Left hindlimb (tissue), 1 donor: ENCODE data around the gene GOLGA6L9.
"Not testable (repeated sequence)": the region's sequence is repeated elsewhere in the genome, so short reads cannot be mapped to it uniquely, and the experiment has no call there.

Source experiments
- DNase-seq: peaks from one replicate; pipeline ENCODE4 v3.0.0-alpha.2; 2018

The GOLGA6L9 gene, protein sequence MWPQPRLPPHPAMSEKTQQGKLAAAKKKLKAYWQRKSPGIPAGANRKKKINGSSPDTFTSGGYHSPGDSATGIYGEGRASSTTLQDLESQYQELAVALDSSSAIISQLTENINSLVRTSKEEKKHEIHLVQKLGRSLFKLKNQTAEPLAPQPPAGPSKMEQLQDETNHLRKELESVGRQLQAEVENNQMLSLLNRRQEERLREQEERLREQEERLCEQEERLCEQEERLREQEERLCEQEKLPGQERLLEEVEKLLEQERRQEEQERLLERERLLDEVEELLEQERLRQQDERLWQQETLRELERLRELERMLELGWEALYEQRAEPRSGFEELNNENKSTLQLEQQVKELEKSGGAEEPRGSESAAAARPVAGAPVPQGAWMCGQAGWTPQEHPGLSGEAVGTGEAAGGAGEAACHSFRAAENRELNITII

DNA sequence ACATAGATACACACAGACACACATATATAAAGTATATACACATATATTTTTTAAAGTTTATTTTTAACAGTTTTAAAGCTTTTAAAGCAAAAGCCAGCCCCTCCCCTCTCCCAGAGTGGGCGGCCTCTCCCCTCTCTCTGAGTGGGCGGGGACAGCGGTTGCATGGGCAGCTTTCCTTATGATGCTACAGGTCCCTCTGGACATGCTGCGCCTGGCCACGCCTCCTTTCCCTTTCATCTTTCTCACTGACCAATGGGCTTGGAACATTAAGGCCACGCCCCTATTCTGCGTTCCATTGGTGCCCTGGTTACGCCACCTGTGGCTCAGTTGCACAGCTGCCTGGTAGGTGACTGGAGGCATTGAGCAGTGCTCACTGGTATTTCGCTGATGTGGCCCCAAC is at the start of gene GOLGA6L9:
TSS of gene GOLGA6L9 (plus strand) at position 124 of the 400 bp plus-strand sequence. CDS start at position 388, 264 bp downstream.
- not testable (repeated sequence) for DNase-seq

DNA sequence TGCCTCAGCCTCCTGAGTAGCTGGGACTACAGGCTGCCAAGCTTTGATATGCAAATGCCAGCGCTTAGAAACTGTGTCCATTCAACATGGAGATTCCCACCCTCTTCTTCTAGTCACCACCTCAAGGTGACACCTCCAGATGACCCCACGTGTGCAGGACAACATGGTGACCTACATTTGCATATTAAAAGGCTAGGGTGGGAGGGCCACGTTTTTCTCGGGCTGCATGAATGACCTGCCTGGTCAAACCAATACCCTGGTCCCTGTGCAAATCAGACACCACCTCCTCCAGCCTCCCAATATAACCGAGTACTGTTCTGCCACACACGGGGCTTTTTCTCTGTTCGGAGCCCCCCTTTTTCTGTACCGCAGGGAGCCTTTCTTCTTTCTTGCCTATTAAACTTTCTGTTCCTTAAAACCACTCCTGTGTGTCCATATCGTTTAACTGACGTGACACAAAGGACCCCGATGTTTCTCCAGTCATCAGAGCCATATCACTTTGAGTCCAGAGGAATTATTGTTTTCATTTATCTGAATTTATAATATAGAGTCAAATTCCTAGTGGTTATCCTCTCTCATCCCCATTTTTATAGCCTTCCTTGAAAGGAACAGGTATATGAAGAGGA is 48.2 kb upstream of the GOLGA6L9 start:
- not testable (repeated sequence) for DNase-seq

DNA sequence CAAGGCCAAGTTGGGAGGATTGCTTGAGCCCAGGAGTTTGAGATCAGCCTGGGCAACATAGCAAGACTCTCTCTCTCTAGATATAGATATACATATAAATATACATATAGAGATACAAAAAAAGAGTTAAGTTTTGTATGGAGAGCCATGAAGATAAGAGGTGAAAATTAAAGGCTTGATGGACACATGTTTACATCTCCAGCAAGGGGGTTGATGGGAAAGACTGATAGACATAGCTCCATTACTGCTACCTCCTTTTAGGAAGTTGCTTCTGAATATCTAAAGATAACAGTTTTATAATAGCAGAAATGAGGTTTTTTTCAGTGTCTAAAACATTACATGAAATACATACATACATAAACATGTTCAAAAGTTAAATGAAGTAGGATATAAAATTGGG is 42.4 kb upstream of the GOLGA6L9 start:
- DNase-seq = not testable (repeated sequence)

DNA sequence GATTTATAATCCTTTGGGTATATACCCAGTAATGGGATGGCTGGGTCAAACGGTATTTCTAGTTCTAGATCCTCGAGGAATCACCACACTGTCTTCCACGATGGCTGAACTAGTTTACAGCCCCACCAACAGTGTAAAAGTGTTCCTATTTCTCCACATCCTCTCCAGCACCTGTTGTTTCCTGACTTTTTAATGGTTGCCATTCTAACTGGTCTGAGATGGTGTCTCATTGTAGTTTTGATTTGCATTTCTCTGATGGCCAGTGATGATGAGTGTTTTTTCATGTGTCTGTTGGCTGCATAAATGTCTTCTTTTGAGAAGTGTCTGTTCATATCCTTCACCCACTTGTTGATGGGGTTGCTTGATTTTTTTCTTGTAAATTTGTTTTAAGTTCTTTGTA is 39.5 kb upstream of the GOLGA6L9 start:
- not testable (repeated sequence) for DNase-seq

DNA sequence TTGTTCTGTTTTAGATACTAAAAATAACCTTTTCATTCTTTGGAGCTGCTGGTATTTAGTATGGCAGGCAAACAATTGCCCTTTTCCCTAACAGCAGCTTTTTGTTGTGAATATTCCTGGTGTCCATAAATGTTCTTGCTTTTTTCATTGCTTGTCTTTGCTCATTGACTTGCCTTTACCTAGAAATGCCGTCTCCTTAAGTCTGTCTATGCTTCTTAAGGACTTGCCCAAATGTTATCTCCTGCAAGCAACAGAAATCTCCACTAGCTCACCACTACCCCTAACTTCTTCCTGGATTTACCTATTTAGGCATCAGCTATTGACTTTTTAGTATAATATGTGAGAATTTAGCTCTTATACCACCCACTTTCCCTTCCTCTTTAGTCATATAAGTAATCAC is 37.5 kb upstream of the GOLGA6L9 start:
- DNase-seq = not testable (repeated sequence)

DNA sequence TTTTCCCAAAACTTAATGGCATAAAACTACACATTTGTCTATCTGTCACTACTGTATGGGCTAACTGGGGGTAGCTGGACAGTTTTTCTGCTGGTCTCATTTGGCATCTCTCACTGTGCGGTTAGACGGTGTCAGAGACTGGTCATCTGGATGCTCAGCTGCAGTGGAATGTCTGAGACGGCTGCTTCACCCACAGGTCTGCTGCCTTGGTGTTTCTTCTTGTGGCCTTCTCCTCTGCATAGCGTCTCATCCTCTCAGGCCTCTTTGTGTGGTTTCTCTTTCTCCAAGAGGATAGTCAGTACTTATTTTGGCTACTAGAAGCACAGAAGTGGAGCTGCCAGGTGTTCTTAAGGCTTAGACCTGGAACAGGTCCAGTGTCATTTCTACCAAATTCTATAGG is 35.9 kb upstream of the GOLGA6L9 start:
- DNase-seq = no peak

DNA sequence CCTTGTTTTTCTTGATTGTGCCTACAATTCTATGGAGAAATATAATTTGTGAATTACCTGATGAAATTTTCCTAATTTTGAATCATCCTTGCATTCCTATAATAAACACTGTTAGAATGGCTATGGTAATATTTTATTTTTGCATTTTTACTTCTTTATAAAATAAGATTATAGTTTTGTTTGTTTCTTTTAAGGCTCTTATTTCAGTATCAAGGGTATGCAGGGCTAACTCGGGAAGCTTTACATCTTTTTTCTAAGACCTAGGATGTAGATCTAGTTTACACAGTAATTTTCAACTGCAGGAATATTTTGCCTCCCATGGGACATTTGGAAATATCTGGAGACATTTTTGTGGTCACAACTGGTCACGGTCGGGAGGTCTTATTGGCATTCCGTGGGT is 33.8 kb upstream of the GOLGA6L9 start:
- DNase-seq = not testable (repeated sequence)

DNA sequence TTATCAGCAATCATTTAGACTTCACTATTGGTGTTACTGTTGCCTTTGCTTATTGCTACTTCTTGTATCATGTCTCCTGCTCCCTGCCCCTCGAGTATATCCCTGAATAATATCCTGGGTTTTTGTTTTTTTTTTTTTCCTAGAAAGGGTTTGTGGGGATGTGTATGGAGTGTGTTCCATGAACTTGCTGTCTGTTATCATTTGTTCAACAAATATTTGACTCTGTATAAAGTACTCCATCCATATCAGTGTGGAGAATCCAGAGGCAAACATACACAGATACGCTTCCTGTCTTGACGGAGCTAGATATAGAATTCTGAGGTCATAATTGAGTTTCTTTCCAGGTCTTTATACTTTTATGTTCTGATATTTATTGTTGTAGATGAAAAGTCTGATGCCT is 31.8 kb upstream of the GOLGA6L9 start:
- DNase-seq = no peak

DNA sequence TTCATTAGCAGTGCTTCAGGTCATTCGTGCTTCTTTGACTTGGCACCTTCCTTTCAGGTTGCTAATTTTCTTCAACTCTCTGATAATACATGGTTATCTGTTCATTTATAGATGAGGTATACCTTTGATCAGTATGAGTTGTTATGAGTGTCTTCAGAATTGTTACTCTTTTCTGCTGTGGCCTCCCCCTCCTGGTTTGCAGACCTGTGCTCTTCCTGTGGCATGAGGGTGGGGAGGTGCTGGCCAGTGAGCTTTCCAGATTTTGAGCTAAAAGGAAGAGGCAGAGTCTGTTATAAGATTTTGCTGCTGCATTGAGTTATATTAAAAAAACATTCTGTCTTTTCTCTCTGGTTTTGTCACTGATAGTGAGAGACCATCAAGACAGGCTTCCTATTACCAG is 30.8 kb upstream of the GOLGA6L9 start:
- no peak for DNase-seq

DNA sequence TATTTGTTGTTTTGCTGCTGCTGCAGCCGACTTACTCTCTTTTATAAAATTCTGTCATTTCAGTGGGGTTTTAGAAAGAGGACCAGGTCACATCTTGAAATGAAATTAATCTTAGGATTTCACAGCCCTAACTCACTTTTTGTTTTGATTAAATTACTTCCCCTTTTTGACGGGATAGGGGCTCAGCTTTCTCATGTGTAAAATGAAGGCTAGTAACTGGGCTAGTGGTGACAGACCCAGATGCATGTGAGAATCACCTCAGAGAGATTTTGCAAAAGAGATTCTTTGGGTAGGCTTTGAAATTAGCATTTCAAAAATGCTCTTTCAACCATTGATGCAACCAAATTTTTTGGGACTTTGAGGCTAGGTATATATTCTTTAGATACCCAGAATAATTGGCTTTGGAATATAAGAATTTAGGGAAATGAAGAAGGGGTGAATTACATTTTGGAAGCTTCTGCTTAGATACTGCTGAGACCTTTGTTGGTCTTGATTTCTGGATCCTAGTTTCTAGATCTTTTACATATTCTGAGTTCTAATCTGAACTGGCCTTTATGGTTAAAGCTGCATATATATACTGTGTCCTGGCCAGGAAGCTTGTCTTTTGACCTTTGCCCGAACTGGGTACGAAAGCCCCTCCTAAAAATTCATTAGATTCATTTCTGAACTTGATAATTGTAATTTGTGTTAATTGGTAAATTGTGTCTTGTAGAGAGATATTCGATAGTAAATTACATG is 30.1 kb upstream of the GOLGA6L9 start:
- not testable (repeated sequence) for DNase-seq

DNA sequence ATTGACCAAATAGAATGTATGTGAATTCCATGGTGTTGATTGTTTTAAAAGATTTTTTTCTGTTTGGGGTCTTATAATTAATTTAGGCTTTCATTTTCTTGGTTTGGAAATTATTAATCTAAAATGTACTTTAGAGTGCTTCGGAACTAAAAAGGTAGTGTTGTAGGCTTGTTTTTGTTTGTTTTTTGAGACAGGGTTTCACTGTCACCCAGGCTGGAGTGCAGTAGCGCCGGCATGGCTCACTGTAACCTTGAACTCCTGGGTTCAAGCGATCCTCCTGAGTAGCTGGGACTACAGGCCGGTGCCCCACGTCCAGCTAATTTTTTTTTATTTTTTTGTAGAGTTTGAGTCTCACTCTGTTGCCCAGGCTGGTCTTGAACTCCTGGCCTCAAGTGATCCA is 27.7 kb upstream of the GOLGA6L9 start:
- not testable (repeated sequence) for DNase-seq

DNA sequence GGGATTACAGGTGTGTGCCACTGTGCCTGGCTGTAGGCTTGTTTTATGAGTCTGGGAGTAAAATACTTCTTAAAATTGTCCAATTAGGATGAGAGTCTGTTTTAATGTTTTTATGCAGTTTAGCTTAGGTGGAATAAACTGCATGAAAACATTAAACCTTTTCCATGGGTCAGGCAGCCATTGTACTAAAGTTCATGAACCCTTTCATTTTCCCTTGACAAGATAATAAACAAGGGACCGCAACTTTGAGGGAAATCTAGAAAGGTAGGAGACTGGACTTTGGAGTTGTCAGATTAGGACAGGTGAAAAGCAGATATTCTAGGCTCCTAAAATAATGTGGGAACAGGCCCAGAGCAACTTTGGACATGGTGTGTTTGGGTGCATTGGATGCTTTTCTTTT is 27.3 kb upstream of the GOLGA6L9 start:
- not testable (repeated sequence) for DNase-seq

DNA sequence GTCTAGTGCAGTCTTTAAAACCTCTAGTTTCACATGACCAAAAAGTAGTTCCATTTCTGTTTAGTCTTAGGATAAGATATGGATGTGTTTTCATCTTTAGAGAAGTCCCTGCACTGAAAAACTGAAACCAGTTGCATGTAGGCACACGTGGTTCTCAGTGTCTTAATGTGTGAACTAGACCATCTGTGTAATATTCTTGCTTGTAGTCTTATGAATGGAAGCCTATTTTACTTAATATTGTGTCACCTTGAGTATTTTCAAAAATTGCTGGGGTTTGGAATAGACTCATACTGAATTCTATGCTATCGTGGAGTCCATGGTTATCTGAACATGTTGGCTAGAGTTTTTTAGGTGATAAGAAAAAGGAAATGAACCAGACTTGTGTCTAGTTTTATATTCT is 23.4 kb upstream of the GOLGA6L9 start:
- DNase-seq = not testable (repeated sequence)

DNA sequence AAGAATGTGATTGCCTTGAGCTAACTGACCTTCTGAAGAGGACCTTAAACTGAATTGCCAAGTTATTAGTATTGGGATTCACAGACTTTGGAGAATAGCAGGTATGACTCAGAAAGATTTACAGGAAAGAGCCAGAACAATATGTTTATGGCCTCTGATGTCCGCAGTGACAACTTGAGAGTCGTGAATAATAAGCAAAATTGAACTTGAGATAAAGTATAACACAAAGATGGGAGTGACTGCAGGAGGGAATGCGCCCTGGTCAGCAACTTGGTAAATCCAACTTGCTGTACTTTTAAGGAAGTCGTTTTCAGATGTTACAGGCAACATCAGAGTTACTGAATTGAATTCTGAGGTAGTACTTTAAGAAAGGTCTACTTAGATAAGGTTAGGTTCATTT is 19.3 kb upstream of the GOLGA6L9 start:
- DNase-seq = not testable (repeated sequence)

DNA sequence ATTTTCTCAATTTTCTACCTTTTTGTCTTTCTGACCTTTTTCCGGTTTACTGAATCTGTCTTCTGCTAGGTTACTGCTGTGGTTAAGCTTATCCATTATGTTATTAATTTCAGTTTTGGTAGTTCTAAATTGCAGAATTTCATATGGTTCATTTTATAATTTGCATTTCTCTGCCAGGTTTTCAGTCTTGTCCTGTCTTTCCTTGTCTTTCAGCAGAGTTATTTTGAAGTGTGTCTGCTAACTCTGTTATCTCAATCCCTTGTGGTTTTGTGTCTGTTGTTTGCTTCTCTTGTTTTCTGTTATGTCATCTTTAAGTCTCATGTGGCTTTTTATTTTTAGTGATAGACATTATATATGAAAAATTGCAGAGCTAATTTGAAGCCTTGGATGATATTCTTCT is 18.0 kb upstream of the GOLGA6L9 start:
- not testable (repeated sequence) for DNase-seq

DNA sequence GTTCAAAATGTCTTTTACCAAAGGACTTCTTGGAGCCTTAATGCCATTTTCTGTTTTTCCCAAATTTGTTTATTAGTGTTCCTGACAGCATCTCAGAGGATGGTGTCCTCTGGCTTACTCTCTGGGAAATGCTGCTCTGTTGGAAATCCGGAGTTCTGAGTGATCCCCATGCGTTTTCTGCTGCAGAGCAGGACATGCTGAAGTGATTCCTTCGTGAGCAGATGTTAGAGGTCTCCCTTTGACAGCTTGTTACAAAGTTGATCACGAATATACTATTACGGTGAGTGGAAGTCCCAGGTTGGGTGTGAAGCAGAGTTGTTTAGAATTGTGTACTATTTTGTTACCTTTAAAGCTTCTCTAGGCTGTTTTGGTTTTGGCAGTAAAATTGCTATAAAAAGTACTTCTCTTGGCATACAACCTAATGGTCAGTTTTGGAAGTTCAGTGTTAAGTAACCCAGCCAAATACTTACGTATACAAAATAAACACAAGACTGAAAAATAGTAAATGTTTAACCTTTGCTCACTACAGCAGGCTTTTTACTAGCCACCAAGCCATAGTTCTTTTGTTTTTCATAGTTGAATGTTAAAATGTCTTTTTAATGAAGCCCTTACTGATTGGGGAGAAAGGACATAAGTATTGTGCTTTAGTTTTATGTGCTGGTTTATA is 15.0 kb upstream of the GOLGA6L9 start:
- not testable (repeated sequence) for DNase-seq

DNA sequence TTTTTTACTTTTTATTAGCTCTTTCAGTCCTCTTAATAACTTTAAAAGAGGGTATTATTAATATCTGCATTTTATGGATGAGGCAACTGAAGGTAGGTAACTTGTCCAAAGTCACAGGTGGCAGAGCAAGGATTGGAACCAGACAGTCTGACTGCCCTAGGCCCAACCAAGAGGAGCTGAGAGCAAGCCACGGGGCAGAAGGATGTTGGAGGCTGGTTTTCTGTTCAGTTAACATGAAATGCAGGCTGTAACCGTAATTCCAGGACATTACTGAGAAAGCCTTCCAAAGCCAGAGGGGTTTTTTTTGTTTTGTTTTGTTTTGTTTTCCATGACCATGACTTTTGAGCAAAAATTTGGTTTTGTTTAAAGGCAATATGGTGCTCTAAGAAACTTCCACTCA is 9.1 kb upstream of the GOLGA6L9 start:
- DNase-seq = not testable (repeated sequence)

DNA sequence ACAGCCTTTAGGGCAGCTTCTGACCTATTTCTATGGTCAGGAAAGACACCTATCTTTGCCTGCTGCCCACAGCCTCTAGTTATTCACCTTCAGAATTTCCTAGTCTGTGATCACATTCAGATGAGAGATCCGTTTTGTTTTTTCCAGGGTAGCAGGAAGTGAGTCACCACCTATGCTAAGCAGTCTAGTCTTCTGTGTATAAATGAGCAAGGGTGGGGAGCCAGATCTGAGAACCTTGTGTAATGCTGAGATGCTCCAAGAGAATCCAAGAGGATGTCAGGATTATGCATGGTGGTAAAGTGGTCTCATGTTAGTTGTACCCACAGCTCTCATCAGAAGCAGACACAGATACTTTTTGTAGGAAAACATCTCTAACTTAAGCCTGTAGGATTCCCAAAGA is 8.7 kb upstream of the GOLGA6L9 start:
- DNase-seq = not testable (repeated sequence)

DNA sequence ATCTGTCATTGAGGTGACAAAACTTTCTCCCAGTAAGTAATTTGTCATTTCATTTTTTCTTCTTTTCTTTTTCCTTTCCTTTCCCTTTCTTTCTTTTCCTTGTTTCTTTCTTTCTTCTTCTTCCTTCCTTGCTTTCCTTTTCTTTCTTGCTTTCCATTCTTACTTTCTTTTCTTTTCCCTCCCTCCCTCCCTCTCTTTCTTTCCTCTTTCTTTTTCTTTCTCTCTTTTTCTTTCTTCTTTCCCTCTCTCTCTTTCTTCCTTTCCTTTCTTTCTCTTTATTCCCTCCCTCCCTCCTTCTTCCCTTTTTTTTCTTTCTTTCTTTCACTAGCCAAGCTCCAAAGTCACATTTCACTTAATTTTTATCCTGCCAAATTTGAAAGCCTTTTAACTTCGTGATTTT is 2.5 kb upstream of the GOLGA6L9 start:
- DNase-seq = not testable (repeated sequence)

DNA sequence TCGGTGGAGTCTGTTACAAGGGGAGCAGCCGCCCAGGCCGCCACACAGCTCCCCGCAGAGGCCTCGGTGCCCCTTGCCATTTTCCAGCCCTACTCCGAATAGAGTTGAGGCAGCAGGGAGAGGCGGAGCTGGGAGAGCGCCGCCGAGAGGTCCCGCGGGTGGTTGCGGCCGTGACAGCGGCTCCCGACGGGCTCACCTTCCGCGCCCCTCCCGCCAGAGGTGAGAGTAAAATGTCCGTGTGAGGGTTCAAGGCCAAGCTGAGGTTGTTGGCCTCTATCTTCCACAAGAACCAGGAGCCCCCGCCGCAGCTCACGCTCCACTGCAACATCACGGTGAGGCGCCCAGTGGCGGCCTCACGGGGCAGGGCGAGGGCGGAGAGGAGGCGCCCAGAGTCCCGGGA is 15.8 kb downstream of the GOLGA6L9 start:
- DNase-seq = not testable (repeated sequence)

DNA sequence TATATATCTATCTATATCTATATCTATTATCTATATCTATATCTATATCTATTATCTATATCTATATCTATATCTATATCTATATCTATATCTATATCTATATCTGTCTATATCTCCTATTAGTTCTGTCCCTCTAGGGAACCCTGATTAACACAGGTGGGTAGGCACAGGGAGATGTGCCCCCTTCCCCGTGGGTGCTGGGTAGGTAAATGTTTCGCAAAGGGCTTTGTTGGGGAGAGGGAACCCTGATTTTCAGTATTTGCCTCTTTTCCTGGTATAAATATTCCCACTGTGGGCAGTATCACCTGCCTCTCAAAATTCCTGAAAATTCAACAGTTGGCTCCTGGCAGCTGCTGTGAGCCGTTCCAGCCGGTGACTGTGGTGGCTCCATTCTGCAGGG is 27.7 kb downstream of the GOLGA6L9 start:
- DNase-seq = not testable (repeated sequence)

DNA sequence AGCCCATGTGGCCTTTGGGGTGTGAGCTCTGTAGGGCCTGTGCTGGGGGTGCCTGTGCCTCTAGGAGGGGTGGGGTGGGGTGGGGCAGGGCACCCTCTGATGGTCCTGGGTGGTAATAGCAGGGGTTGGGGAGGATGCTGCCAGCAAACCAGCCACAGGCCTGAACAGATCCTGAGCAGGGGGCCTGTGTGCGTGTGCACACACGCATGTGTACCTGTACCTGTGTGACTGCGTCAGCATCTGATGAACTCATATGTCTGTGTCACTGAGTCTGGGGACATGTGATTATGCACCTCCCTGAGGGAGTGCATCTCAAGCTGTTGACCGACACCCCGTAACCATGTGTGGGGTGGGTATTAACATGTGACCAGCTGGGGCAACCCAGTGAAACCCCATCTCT is 36.0 kb downstream of the GOLGA6L9 start:
- not testable (repeated sequence) for DNase-seq

DNA sequence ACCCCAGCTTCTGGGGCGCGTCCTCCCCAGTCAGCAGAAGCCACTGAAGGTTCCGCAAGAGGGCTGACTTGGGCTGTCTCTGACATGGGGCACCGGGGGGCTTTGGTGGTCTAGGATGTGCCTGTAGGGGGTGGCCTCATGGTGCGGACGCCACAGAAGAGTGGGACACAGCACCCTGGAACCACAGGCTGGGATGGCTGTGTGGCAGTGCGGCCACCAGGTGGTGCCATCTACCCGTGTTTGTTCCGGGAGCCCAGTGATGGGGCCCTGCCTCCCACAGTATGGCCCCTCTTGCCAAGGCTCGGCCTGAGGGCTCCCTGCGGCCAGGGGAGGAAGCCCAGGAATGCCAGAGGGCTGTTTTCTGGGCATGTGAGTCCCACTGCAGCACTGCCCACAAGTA is 38.6 kb downstream of the GOLGA6L9 start:
- not testable (repeated sequence) for DNase-seq
